WERI-Rb-1 (cell line): Measurements from ENCODE around the gene CFAP92.

Experiments used
- DNase-seq: peaks from one replicate; pipeline ENCODE4 v3.0.0-alpha.2; 2020
- H3K27ac ChIP-seq: fragments of 250-450 bp; sonication (Bioruptor Pico); 2 replicates; pipeline ENCODE4 v1.5.1; 2020; ENCODE audit warnings: mild to moderate bottlenecking, moderate library complexity
- H3K27me3 ChIP-seq: fragments of 250-450 bp; sonication (Bioruptor Pico); 2 replicates; pipeline ENCODE4 v1.5.1; 2021; ENCODE audit warnings: mild to moderate bottlenecking, low read depth, moderate library complexity; ENCODE audit not compliant: insufficient read depth, severe bottlenecking
- H3K36me3 ChIP-seq: fragments of 250-450 bp; sonication (Bioruptor Pico); 2 replicates; pipeline ENCODE4 v1.5.1; 2020; ENCODE audit warnings: mild to moderate bottlenecking, moderate library complexity
- H3K4me3 ChIP-seq: 2 replicates; pipeline ENCODE4 v1.5.1; 2011; ENCODE audit warnings: low read depth, mild to moderate bottlenecking, control low read depth, low read length
- H3K9me3 ChIP-seq: fragments of 250-450 bp; sonication (Bioruptor Pico); 2 replicates; pipeline ENCODE4 v1.5.1; 2021; ENCODE audit warnings: mild to moderate bottlenecking, moderate library complexity; ENCODE audit not compliant: severe bottlenecking
- CTCF ChIP-seq: IDR thresholded peaks from 2 replicates; pipeline ENCODE4 v1.5.1; 2011; ENCODE audit warnings: low read depth, mild to moderate bottlenecking, control low read depth, inconsistent platforms, low read length

The CFAP92 gene

GRCh38 chr3:128970740-128971047 is 23.2 kb downstream of the CFAP92 start:
- Histone ChIP-seq H3K9me3 (no peaks in the 10 kb centered on the region), H3K36me3 (no peaks in the 10 kb centered on the region), H3K27ac (no peak overlapping the region), H3K4me3 (no peak overlapping the region), H3K27me3 (no peaks in the 10 kb centered on the region)
- DNase-seq = no peak
- no peak for TF ChIP-seq CTCF

DNA sequence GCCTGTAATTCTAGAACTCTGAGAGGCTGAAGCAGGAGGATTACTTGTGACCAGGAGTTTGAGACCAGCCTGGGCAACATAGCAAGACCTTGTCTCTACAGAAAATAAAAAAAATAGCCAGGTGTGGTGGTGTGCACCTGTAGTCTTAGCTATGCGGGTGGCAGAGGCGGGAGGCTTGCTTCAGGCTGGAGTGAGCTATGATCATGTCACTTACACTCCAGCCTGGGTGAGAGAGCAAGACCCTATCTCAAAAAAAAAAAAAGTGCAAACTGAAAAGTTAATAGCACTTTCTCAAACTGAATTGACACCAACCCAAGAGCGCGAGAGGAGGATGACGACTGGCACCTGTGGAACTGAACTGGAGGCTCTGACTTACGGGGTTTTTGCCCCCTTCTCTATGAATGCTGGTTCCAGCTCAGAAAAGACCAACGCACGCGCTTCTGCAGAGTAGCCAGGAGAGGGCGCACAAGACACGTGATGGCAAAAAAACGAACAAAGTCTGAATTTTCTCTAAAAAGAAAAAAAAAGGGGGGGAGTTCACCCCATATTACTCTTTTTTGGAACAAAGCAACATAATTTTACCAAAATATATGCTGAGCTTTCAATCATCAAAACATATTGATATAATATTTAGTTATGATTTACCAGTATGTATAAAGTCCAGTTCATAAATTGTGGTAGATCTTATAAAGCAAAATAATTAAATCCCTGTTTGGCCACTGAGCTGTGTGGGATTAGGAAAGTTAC is 23.7 kb downstream of the CFAP92 start:
- no peaks in the 10 kb centered on the region for H3K36me3 ChIP-seq
- peak; percentile 34 for DNase-seq
- no peak overlapping the region for H3K4me3 ChIP-seq
- no peaks in the 10 kb centered on the region for H3K27me3 ChIP-seq
- peak; percentile 79 for TF ChIP-seq CTCF
- H3K9me3 ChIP-seq = no peaks in the 10 kb centered on the region
- no peak overlapping the region for H3K27ac ChIP-seq

GRCh38 chr3:128967748-128968355 is 26.0 kb downstream of the CFAP92 start:
- no peak for DNase-seq
- Histone ChIP-seq H3K4me3 (no peak overlapping the region), H3K27me3 (no peaks in the 10 kb centered on the region), H3K36me3 (no peaks in the 10 kb centered on the region), H3K9me3 (no peaks in the 10 kb centered on the region), H3K27ac (no peak overlapping the region)
- no peak for TF ChIP-seq CTCF

GRCh38 chr3:128965818-128966217 is 28.1 kb downstream of the CFAP92 start:
- Histone ChIP-seq H3K9me3 (no peaks in the 10 kb centered on the region), H3K4me3 (no peak overlapping the region), H3K27ac (no peak overlapping the region), H3K27me3 (no peaks in the 10 kb centered on the region), H3K36me3 (no peaks in the 10 kb centered on the region)
- DNase-seq = no peak
- no peak for TF ChIP-seq CTCF

DNA sequence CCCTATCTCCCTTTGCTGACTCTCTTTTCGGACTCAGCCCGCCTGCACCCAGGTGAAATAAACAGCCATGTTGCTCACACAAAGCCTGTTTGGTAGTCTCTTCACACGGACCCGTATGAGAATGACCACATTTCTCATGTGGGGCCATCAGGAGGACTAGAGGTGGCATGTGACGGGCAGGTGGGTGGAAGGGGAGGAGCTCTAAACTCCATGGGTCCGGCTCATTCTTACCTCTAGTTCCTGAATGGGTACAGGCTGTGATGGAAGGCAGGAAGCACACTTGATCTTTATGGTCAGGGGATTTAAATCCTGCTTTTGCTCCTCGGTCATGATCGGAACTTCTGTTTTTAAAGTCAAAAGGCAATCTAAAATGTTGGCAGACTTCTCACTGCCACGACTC is 28.6 kb downstream of the CFAP92 start:
- DNase-seq = no peak
- H3K9me3 ChIP-seq = no peaks in the 10 kb centered on the region
- no peak for TF ChIP-seq CTCF
- no peaks in the 10 kb centered on the region for H3K27me3 ChIP-seq
- no peak overlapping the region for H3K27ac ChIP-seq
- H3K36me3 ChIP-seq = no peaks in the 10 kb centered on the region
- no peak overlapping the region for H3K4me3 ChIP-seq

- no peak for DNase-seq
- H3K9me3 ChIP-seq = peaks cover 3% of the 10 kb centered on the region
- H3K27ac ChIP-seq = no peak overlapping the region
- no peak overlapping the region for H3K4me3 ChIP-seq
- no peaks in the 10 kb centered on the region for H3K36me3 ChIP-seq
- TF ChIP-seq CTCF = no peak
- H3K27me3 ChIP-seq = no peaks in the 10 kb centered on the region
Observed at GRCh38 chr3:128956440-128956839, 37.4 kb downstream of the CFAP92 start.
